ENCODE measurements around the gene MAST4.
A peak's percentile ranks its signal among the peaks of the same experiment; 100 is the strongest.

Gene MAST4

GRCh38 chr5:66739021-66739420 is 142.8 kb downstream of the MAST4 start:
- Histone ChIP-seq H3K27ac (ENCODE audit: extremely low read depth, low read depth, low read length) (no peak overlapping the region), H3K9me3 (ENCODE audit: control insufficient read depth, insufficient read depth, low read depth, low read length) (no peaks in the 10 kb centered on the region), H3K4me3 (ENCODE audit: low read depth, low read length) (no peak overlapping the region), H3K36me3 (ENCODE audit: control insufficient read depth in 2 of 2, insufficient read depth in 1 of 2, low read length in 2 of 2) (no peaks in the 10 kb centered on the region), H3K4me1 (ENCODE audit: control insufficient read depth, insufficient read depth, low read length) (no peaks in the 10 kb centered on the region)
- CTCF ChIA-PET = no interaction called here
- no peak for TF ChIP-seq ZNF76 (tag by site-specific recombination; IDR thresholded peaks at IDR 0.05; ENCODE audit: borderline replicate concordance, low read depth)
- no peak for TF ChIP-seq ZNF580 (tag by site-specific recombination; IDR thresholded peaks at IDR 0.05)
- TF ChIP-seq ZNF791 (tag by site-specific recombination; IDR thresholded peaks at IDR 0.05) = no peak
- no peak for TF ChIP-seq ZNF24 (tag by site-specific recombination; IDR thresholded peaks at IDR 0.05)
- TF ChIP-seq ZNF311 (tag by site-specific recombination; IDR thresholded peaks at IDR 0.05; ENCODE audit: borderline replicate concordance) = no peak
- no peak for TF ChIP-seq ZNF488 (tag by site-specific recombination; IDR thresholded peaks at IDR 0.05)
- POLR2A ChIA-PET = interaction anchor here (0.6 kb wide), 1 partner anchor 665 kb away, joined by 3 read pairs; no protein-coding TSS in a partner anchor

GRCh38 chr5:66739951-66740350 is 143.8 kb downstream of the MAST4 start:
- Histone ChIP-seq H3K4me1 (ENCODE audit: control insufficient read depth, insufficient read depth, low read length) (no peaks in the 10 kb centered on the region), H3K9me3 (ENCODE audit: control insufficient read depth, insufficient read depth, low read depth, low read length) (no peaks in the 10 kb centered on the region), H3K27ac (ENCODE audit: extremely low read depth, low read depth, low read length) (no peak overlapping the region), H3K4me3 (ENCODE audit: low read depth, low read length) (no peak overlapping the region), H3K36me3 (ENCODE audit: control insufficient read depth in 2 of 2, insufficient read depth in 1 of 2, low read length in 2 of 2) (no peaks in the 10 kb centered on the region)
- CTCF ChIA-PET = no interaction called here
- TF ChIP-seq GLIS1 (tag by site-specific recombination; IDR thresholded peaks at IDR 0.05) (no peak), GLI4 (tag by site-specific recombination; IDR thresholded peaks at IDR 0.05) (no peak), EGR2 (tag by site-specific recombination; IDR thresholded peaks at IDR 0.05; ENCODE audit: low read depth) (peak; percentile 81), ZFHX2 (tag by site-specific recombination; conservative IDR thresholded peaks at IDR 0.05) (peak; percentile 89)
- POLR2A ChIA-PET = no interaction called here

GRCh38 chr5:66741394-66741793 is 145.2 kb downstream of the MAST4 start:
- Histone ChIP-seq H3K4me1 (ENCODE audit: control insufficient read depth, insufficient read depth, low read length) (no peaks in the 10 kb centered on the region), H3K9me3 (ENCODE audit: control insufficient read depth, insufficient read depth, low read depth, low read length) (no peaks in the 10 kb centered on the region), H3K27ac (ENCODE audit: extremely low read depth, low read depth, low read length) (no peak overlapping the region), H3K4me3 (ENCODE audit: low read depth, low read length) (no peak overlapping the region), H3K36me3 (ENCODE audit: control insufficient read depth in 2 of 2, insufficient read depth in 1 of 2, low read length in 2 of 2) (no peaks in the 10 kb centered on the region)
- ChIA-PET CTCF (interaction anchor here (0.5 to 2.2 kb wide), 5 partner anchors 10 to 435 kb away, joined by 3 to 7 read pairs (median 5); no protein-coding TSS in a partner anchor), POLR2A (no interaction called here)
- TF ChIP-seq SP7 (tag by site-specific recombination; IDR thresholded peaks at IDR 0.05) (no peak), IKZF3 (tag by site-specific recombination; IDR thresholded peaks at IDR 0.05) (no peak), ZNF664 (tag by site-specific recombination; IDR thresholded peaks at IDR 0.05) (no peak), ZNF544 (tag by site-specific recombination; IDR thresholded peaks at IDR 0.05) (no peak), ZNF426 (tag by site-specific recombination; IDR thresholded peaks at IDR 0.05) (no peak), ZNF624 (tag by site-specific recombination; IDR thresholded peaks at IDR 0.05) (no peak), ZNF521 (tag by site-specific recombination; IDR thresholded peaks at IDR 0.05) (no peak), RBAK (tag by site-specific recombination; IDR thresholded peaks at IDR 0.05) (no peak), ZNF645 (tag by site-specific recombination; IDR thresholded peaks at IDR 0.05) (no peak), ZNF184 (tag by site-specific recombination; IDR thresholded peaks at IDR 0.05) (no peak), ZFP37 (tag by site-specific recombination; IDR thresholded peaks at IDR 0.05) (no peak)
